CD4-positive, alpha-beta T cell (primary cell): Measurements from ENCODE around the gene HOXD1. TPM values are rescaled to one million over a fixed set of nuclear protein-coding genes. Genes with fewer than 3 reads are reported as not detected.

Experiments
- ATAC-seq: fragments of 200-7000 bp; cut with Tn5 transposase; one replicate; pipeline ENCODE4 v1.10.0; 2022; ENCODE audit warnings: mild to moderate bottlenecking; ENCODE audit not compliant: poor library complexity
- CTCF ChIA-PET: fragments of 350-600 bp; sonication (Branson Sonifier 250); formaldehyde crosslinking; loops from one replicate; lab custom pipeline; 2021; ENCODE audit warnings: antibody characterized with exemption, inconsistent platforms; lab: Charles Lee
- POLR2A ChIA-PET: fragments of 350-600 bp; sonication (Branson Sonifier 250); formaldehyde crosslinking; loops from one replicate; lab custom pipeline; 2021; ENCODE audit warnings: antibody characterized with exemption, inconsistent platforms; lab: Charles Lee
- DNase-seq, 14 experiments: peaks; one replicate each; pipeline ENCODE4 v3.0.0-alpha.2; 2013 to 2020; ENCODE audit warnings: mixed read lengths in 2 of 14
- H3K27ac ChIP-seq, 2 donors: one replicate each; pipeline versions ENCODE4 v1.5.1 to v1.7.0; 2013; ENCODE audit warnings: low read length in 2 of 2, low read depth in 1 of 2, mild to moderate bottlenecking in 1 of 2
- H3K27me3 ChIP-seq, 2 experiments: 1 replicate in 1 of 2; 2 replicates in 1 of 2; pipeline versions ENCODE4 v1.6.1 to v1.7.0; 2013; ENCODE audit warnings: low read length in 2 of 2, control low read depth in 1 of 2, mild to moderate bottlenecking in 1 of 2, moderate library complexity in 1 of 2; ENCODE audit not compliant: insufficient read depth in 2 of 2, control insufficient read depth in 1 of 2
- H3K36me3 ChIP-seq: one replicate; pipeline ENCODE4 v1.6.1; 2013; ENCODE audit warnings: low read length, control low read depth; ENCODE audit not compliant: insufficient read depth
- H3K4me1 ChIP-seq: one replicate; pipeline ENCODE4 v1.6.1; 2013; ENCODE audit warnings: low read length, control low read depth; ENCODE audit not compliant: insufficient read depth
- H3K4me3 ChIP-seq: one replicate; pipeline ENCODE4 v1.5.1; 2013; ENCODE audit warnings: mild to moderate bottlenecking, low read length, moderate library complexity
- H3K9me3 ChIP-seq, 2 experiments: 1 replicate in 1 of 2; 2 replicates in 1 of 2; pipeline versions ENCODE4 v1.6.1 to v1.7.0; 2013; ENCODE audit warnings: low read length in 2 of 2, mild to moderate bottlenecking in 2 of 2, control low read depth in 1 of 2, moderate library complexity in 1 of 2; ENCODE audit not compliant: control insufficient read depth in 1 of 2, insufficient read depth in 1 of 2
- H3K27ac Mint-ChIP-seq: one replicate; pipeline ENCODE4 v1.8.0; 2020; ENCODE audit warnings: mixed read lengths
- H3K27me3 Mint-ChIP-seq: one replicate; pipeline ENCODE4 v1.8.0; 2021; ENCODE audit warnings: mixed read lengths
- H3K36me3 Mint-ChIP-seq: one replicate; pipeline ENCODE4 v1.8.0; 2021; ENCODE audit warnings: low read depth, mixed read lengths
- H3K4me1 Mint-ChIP-seq: one replicate; pipeline ENCODE4 v1.8.0; 2021; ENCODE audit warnings: low read depth, mixed read lengths
- H3K4me3 Mint-ChIP-seq: one replicate; pipeline ENCODE4 v1.8.0; 2020; ENCODE audit warnings: mild to moderate bottlenecking, mixed read lengths
- H3K9me3 Mint-ChIP-seq: one replicate; pipeline ENCODE4 v1.8.0; 2020; ENCODE audit warnings: mixed read lengths
- intact Hi-C, 2 experiments: fragments of 100-400 bp; cut with DNase I in 1 of 2; cut with micrococcal nuclease in 1 of 2; formaldehyde crosslinking; loops; one replicate each; pipeline versions ENCODE4 v1.15.1 to v1.9.0; 2023 to 2025; cut with DNase I, micrococcal nuclease
- microRNA-seq: library from miRNA; unstranded; fragments of <30 nt; microRNA quantifications from one replicate; pipeline ENCODE4 v1.2.0, GENCODE V29; 2021; ENCODE audit warnings: borderline microRNAs expressed, borderline replicate concordance
- total RNA-seq, 174 experiments: library from RNA in 2 of 174; stranded (reverse) in 2 of 174; gene quantifications; one replicate each; pipeline ENCODE4 v1.2.3 and lab custom pipeline; 2021 to 2026
- TF ChIP-seq, protein P1 (sequence below): fragments of 200-600 bp; IDR thresholded peaks from one replicate; pipeline ENCODE4 v1.8.0; 2022; ENCODE audit warnings: antibody characterized with exemption, mild to moderate bottlenecking

Gene HOXD1
- total RNA-seq, 2 experiments from 2014 or later, result not detected

DNA sequence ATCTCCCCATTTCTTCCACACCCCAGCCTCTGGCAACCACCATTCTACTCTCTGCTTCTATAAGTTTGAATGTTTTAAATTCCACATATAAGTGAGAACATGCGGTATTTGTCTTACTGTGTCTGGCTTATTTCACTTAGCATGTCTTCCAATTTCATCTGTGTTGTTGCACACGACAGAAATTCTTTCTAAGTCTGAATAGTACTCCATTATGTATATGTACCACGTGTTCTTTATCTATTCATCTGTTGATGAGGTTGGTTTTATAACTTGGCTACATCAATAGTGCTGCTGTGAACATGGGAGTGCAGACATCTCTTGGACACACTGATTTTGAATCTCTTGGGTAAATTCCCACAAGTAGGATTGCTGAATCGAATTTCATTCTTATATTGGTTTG is 49.0 kb downstream of the HOXD1 start:
- H3K27ac Mint-ChIP-seq, result no peak overlapping the region

DNA sequence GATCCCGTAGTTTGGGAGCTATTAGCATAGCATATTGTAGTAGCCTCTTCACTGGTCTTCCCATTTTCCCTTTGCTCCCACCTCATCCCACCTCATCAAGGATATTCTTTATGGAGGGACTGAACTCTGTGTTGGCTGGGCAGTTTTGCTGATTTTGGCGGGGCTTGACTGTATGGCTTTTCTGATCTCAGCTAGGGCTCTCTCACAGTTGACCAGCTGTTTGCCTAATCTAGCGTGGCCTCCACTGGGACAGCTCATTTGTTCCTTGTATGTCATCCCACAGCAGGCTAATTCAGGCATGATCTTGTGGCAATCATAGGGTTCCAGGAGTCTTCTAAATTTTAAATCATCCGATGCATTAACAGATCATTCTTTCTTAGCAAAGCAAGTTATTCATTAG is 50.6 kb downstream of the HOXD1 start:
- Mint-ChIP-seq H3K36me3 (no peaks in the 10 kb centered on the region), H3K27me3 (peaks cover 52% of the 10 kb centered on the region), H3K9me3 (no peaks in the 10 kb centered on the region), H3K27ac (no peak overlapping the region), H3K4me1 (no peaks in the 10 kb centered on the region), H3K4me3 (no peak overlapping the region)
- DNase-seq (no peak), ATAC-seq (no peak)
- ChIA-PET CTCF (no interaction called here), POLR2A (no interaction called here)
- Histone ChIP-seq H3K9me3 (no peaks in the 10 kb centered on the region), H3K27me3 (peaks cover 8 to 14% of the 10 kb centered on the region in 2 experiments), H3K4me3 (no peak overlapping the region), H3K4me1 (no peaks in the 10 kb centered on the region), H3K36me3 (no peaks in the 10 kb centered on the region), H3K27ac (no peak overlapping the region)
- TF ChIP-seq, protein P1, sequence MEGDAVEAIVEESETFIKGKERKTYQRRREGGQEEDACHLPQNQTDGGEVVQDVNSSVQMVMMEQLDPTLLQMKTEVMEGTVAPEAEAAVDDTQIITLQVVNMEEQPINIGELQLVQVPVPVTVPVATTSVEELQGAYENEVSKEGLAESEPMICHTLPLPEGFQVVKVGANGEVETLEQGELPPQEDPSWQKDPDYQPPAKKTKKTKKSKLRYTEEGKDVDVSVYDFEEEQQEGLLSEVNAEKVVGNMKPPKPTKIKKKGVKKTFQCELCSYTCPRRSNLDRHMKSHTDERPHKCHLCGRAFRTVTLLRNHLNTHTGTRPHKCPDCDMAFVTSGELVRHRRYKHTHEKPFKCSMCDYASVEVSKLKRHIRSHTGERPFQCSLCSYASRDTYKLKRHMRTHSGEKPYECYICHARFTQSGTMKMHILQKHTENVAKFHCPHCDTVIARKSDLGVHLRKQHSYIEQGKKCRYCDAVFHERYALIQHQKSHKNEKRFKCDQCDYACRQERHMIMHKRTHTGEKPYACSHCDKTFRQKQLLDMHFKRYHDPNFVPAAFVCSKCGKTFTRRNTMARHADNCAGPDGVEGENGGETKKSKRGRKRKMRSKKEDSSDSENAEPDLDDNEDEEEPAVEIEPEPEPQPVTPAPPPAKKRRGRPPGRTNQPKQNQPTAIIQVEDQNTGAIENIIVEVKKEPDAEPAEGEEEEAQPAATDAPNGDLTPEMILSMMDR, result no peak
- intact Hi-C loops, result no loop called here

More for the DNA sequence above, 49.0 kb downstream of the HOXD1 start:
- ATAC-seq (no peak), DNase-seq (no peak)
- ChIA-PET POLR2A (no interaction called here), CTCF (no interaction called here)
- H3K9me3 ChIP-seq, result no peaks in the 10 kb centered on the region
- H3K27me3 ChIP-seq, result peaks cover 8 to 9% of the 10 kb centered on the region in 2 experiments
- H3K4me3 Mint-ChIP-seq, result no peak overlapping the region
- no peak overlapping the region for H3K27ac ChIP-seq
- no peaks in the 10 kb centered on the region for H3K9me3 Mint-ChIP-seq
- no peaks in the 10 kb centered on the region for H3K36me3 ChIP-seq
- no peaks in the 10 kb centered on the region for H3K36me3 Mint-ChIP-seq
- H3K4me3 ChIP-seq, result no peak overlapping the region
- H3K4me1 ChIP-seq, result no peaks in the 10 kb centered on the region
- H3K27me3 Mint-ChIP-seq, result peaks cover 55% of the 10 kb centered on the region
- intact Hi-C loops, result no loop called here
- no peaks in the 10 kb centered on the region for H3K4me1 Mint-ChIP-seq
- TF ChIP-seq, protein P1, result no peak

DNA sequence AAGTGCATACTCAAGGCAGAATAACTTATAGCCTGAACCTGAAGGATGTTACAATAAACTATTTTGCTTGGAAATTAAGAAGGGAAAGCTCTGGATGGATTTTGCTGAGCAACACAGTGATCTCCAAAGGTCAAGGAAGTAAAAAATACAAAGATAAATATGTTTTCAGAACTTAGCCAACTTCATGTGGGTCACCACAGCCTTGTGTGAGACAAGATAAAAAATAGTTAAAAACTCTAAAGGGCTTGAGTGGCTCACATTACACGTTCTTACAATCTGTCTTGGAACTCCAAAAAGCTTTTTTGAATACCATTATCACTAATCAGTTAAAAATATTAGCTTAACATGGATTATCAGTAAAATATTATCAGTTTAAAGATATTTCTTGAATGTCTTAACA is 51.8 kb downstream of the HOXD1 start:
- Histone ChIP-seq H3K36me3 (no peaks in the 10 kb centered on the region), H3K9me3 (no peaks in the 10 kb centered on the region), H3K4me3 (no peak overlapping the region), H3K27ac (no peak overlapping the region), H3K4me1 (no peaks in the 10 kb centered on the region), H3K27me3 (peaks cover 17 to 22% of the 10 kb centered on the region in 2 experiments)
- intact Hi-C loops, result no loop called here
- Mint-ChIP-seq H3K4me3 (no peak overlapping the region), H3K4me1 (no peaks in the 10 kb centered on the region), H3K27me3 (peaks cover 41% of the 10 kb centered on the region), H3K9me3 (no peaks in the 10 kb centered on the region), H3K27ac (no peak overlapping the region), H3K36me3 (no peaks in the 10 kb centered on the region)
- DNase-seq (no peak), ATAC-seq (no peak)
- ChIA-PET CTCF (no interaction called here), POLR2A (no interaction called here)
- TF ChIP-seq, protein P1, result no peak

Small RNA genes within 50 kb of the gene (microRNA-seq; reads per million reads assigned to microRNA genes)
- 0.61 reads per million for gene MIR10B

Other genes starting within 250 kb of the HOXD1 start
- 10 to 100 TPM; 12.7 to 15.8 TPM for gene LNPK, start 186.4 kb upstream of the HOXD1 start, total RNA-seq
- not detected for gene EVX2, start 104.7 kb upstream of the HOXD1 start, total RNA-seq
- gene HOXD13, start 95.9 kb upstream of the HOXD1 start, total RNA-seq, result not detected
- not detected for gene HOXD12, start 88.9 kb upstream of the HOXD1 start, total RNA-seq
- gene HOXD11, start 81.4 kb upstream of the HOXD1 start, total RNA-seq, result not detected
- gene HOXD10, start 71.9 kb upstream of the HOXD1 start, total RNA-seq, result not detected
- gene HOXD9, start 65.9 kb upstream of the HOXD1 start, total RNA-seq, result not detected
- not detected for gene HOXD8, start 59.0 kb upstream of the HOXD1 start, total RNA-seq
- gene HOXD4, start 37.1 kb upstream of the HOXD1 start, total RNA-seq, result not detected
- not detected for gene HOXD3, start 31.4 kb upstream of the HOXD1 start, total RNA-seq
- gene MTX2, start 80.8 kb downstream of the HOXD1 start, total RNA-seq, result 1 to 10 TPM; 5.0 to 5.2 TPM